ENCODE results near the gene ZNF282.

Gene ZNF282

GRCh38 chr7:149156898-149157297 lies 38.4 kb upstream of the ZNF282 start:
- H3K4me3 ChIP-seq (ENCODE audit: low read depth, low read length) = no peak overlapping the region
- no peak for TF ChIP-seq CTCF (IDR thresholded peaks at IDR 0.05; ENCODE audit: low read depth, low read length)

GRCh38 chr7:149161241-149161848 lies 34.0 kb upstream of the ZNF282 start:
- TF ChIP-seq CTCF (IDR thresholded peaks at IDR 0.05; ENCODE audit: low read depth, low read length) = no peak

GRCh38 chr7:149166142-149166541 lies 29.2 kb upstream of the ZNF282 start:
- TF ChIP-seq CTCF (IDR thresholded peaks at IDR 0.05; ENCODE audit: low read depth, low read length) = no peak
- no peak overlapping the region for H3K4me3 ChIP-seq (ENCODE audit: low read depth, low read length)

More at GRCh38 chr7:149161241-149161848, 34.0 kb upstream of the ZNF282 start:
- H3K4me3 ChIP-seq (ENCODE audit: low read depth, low read length) = no peak overlapping the region

GRCh38 chr7:149166630-149167352 lies 28.6 kb upstream of the ZNF282 start:
- no peak for TF ChIP-seq CTCF (IDR thresholded peaks at IDR 0.05; ENCODE audit: low read depth, low read length)
- no peak overlapping the region for H3K4me3 ChIP-seq (ENCODE audit: low read depth, low read length)

DNA sequence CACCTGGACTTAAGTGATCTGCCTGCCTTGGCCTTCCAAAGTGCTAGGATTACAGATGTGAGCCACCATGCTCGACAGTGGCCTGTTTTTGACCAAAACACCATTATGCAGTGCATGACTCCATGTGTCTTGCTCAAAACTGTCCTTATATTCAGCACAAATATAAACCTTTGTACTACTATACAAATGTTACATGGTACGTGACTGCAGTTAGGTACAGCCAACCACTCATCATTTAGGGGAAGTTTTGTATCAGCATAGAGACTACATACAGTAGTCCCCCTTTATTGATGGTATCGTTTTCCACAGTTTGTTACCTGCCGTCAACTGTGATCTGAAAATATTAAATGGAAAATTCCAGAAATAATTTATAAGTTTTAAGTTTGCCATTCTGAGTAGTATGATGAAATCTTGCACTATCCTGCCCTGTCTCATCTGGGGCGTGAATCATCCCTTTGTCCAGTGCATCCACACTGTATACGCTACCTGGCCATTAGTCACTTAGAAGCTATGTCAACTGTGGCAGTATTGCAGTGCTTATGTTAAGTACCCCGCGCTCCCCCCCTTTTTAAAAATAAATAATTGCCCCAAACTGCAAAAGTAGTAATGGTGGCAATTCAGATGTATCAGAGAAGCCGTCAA lies 23.3 kb upstream of the ZNF282 start:
- no peak for TF ChIP-seq CTCF (IDR thresholded peaks at IDR 0.05; ENCODE audit: low read depth, low read length)
- no peak overlapping the region for H3K4me3 ChIP-seq (ENCODE audit: low read depth, low read length)

GRCh38 chr7:149172534-149172920 lies 22.8 kb upstream of the ZNF282 start:
- TF ChIP-seq CTCF (IDR thresholded peaks at IDR 0.05; ENCODE audit: low read depth, low read length) = no peak
- H3K4me3 ChIP-seq (ENCODE audit: low read depth, low read length) = no peak overlapping the region

DNA sequence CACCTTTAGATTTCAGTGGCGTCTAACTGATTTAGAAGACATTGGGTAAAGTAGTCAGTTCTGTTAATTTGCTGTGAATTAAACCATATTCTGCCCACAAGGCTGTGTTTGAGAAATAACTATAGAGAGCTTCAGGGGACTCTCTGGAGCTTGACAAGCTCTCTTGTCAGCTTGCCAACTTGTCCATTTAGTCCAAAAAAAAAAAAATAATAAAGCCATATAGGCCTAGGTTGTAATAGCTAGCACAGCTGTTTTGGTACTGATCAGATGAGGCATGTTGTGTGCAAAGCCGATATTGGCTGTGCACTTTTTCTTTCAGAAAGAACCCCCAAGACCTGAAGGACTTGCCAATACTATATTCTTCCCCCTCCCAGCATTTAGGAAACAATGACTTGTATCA lies 20.2 kb upstream of the ZNF282 start:
- no peak overlapping the region for H3K4me3 ChIP-seq (ENCODE audit: low read depth, low read length)
- no peak for TF ChIP-seq CTCF (IDR thresholded peaks at IDR 0.05; ENCODE audit: low read depth, low read length)
